Embryonic facial prominence (tissue), 1 donor: Measurements from ENCODE around the gene TAS1R3.

Source experiments
- DNase-seq: peaks from one replicate; pipeline ENCODE4 v3.0.0-alpha.2; 2016; ENCODE audit errors: extremely low spot score

The TAS1R3 gene

GRCh38 chr1:1324084-1324523 is 7.0 kb upstream of the TAS1R3 start:
- DNase-seq = no peak

- DNase-seq = peak; percentile 79
Measured at GRCh38 chr1:1324524-1325287, 6.4 kb upstream of the TAS1R3 start, which contains the start of the genes CPTP and INTS11. Gene CPTP, plus strand, starts transcription at chr1:1324802. Its CDS starts 2,109 bp downstream, at chr1:1326911. Gene INTS11, minus strand, starts transcription at chr1:1324660. Its CDS starts 52 bp downstream, at chr1:1324608.

GRCh38 chr1:1325288-1326074 is 5.6 kb upstream of the TAS1R3 start:
- no peak for DNase-seq

GRCh38 chr1:1326075-1326605 is 4.9 kb upstream of the TAS1R3 start:
- no peak for DNase-seq

GRCh38 chr1:1327291-1327690 is 3.8 kb upstream of the TAS1R3 start:
- DNase-seq = no peak

- DNase-seq = no peak
Measured at GRCh38 chr1:1328254-1328653, 2.8 kb upstream of the TAS1R3 start.

GRCh38 chr1:1329304-1330210 is 1.5 kb upstream of the TAS1R3 start:
- no peak for DNase-seq

GRCh38 chr1:1330366-1331067 is 563 bp upstream of the TAS1R3 start:
- no peak for DNase-seq

- no peak for DNase-seq
Measured at GRCh38 chr1:1332031-1332755, 1.1 kb downstream of the TAS1R3 start.

- no peak for DNase-seq
Measured at GRCh38 chr1:1332774-1333480, 1.8 kb downstream of the TAS1R3 start.

GRCh38 chr1:1333551-1334241 is 2.6 kb downstream of the TAS1R3 start:
- no peak for DNase-seq

- DNase-seq = no peak
Measured at GRCh38 chr1:1334835-1335234, 3.8 kb downstream of the TAS1R3 start.

- DNase-seq = no peak
Measured at GRCh38 chr1:1335283-1335682, 4.2 kb downstream of the TAS1R3 start.

GRCh38 chr1:1335792-1336248 is 4.7 kb downstream of the TAS1R3 start:
- DNase-seq = no peak

GRCh38 chr1:1336446-1336845 is 5.4 kb downstream of the TAS1R3 start:
- no peak for DNase-seq

GRCh38 chr1:1336931-1337792 is 6.1 kb downstream of the TAS1R3 start:
- no peak for DNase-seq

- no peak for DNase-seq
Measured at GRCh38 chr1:1337793-1338147, 6.7 kb downstream of the TAS1R3 start.

- no peak for DNase-seq
Measured at GRCh38 chr1:1338278-1338677, 7.2 kb downstream of the TAS1R3 start.
